Hepatocyte (in vitro differentiated cells): ENCODE results near the gene APOL1. TPM values are rescaled to one million over a fixed set of nuclear protein-coding genes. Genes with fewer than 3 reads are reported as not detected.
A peak's percentile ranks its signal among the peaks of the same experiment; 100 is the strongest.
"Not testable (repeated sequence)": the region's sequence is repeated elsewhere in the genome, so short reads cannot be mapped to it uniquely, and the experiment has no call there.

Experiments used
- DNase-seq: peaks from one replicate; pipeline ENCODE4 v3.0.0-alpha.2; 2016; ENCODE audit warnings: low spot score
- H2AFZ ChIP-seq: fragments of 200-600 bp; sonication (generic); 2 replicates; pipeline ENCODE4 v1.6.0; 2016; ENCODE audit warnings: antibody characterized with exemption, mild to moderate bottlenecking
- H3K27ac ChIP-seq: fragments of 200-600 bp; sonication (generic); 2 replicates; pipeline ENCODE4 v1.5.1; 2016; ENCODE audit warnings: mild to moderate bottlenecking
- H3K27me3 ChIP-seq: fragments of 200-600 bp; sonication (generic); 2 replicates; pipeline ENCODE4 v1.6.1; 2016
- H3K36me3 ChIP-seq: fragments of 200-600 bp; sonication (generic); replicated peaks from 2 replicates; pipeline ENCODE4 v1.5.1; 2016; ENCODE audit warnings: low read depth; ENCODE audit not compliant: insufficient read depth
- H3K4me1 ChIP-seq: fragments of 200-600 bp; sonication (generic); 2 replicates; pipeline ENCODE4 v1.5.1; 2016; ENCODE audit warnings: mild to moderate bottlenecking, moderate library complexity; ENCODE audit not compliant: insufficient read depth
- H3K4me2 ChIP-seq: fragments of 200-600 bp; sonication (generic); 2 replicates; pipeline ENCODE4 v1.6.0; 2016
- H3K4me3 ChIP-seq: fragments of 200-600 bp; sonication (generic); 2 replicates; pipeline ENCODE4 v1.5.1; 2016; ENCODE audit warnings: mild to moderate bottlenecking
- H3K79me2 ChIP-seq: fragments of 200-600 bp; sonication (generic); 2 replicates; pipeline ENCODE4 v1.6.0; 2017; ENCODE audit warnings: mild to moderate bottlenecking
- H3K9me2 ChIP-seq: fragments of 200-600 bp; sonication (generic); replicated peaks from 2 replicates; pipeline ENCODE4 v1.6.0; 2017; ENCODE audit warnings: mild to moderate bottlenecking; ENCODE audit not compliant: insufficient read depth
- H3K9me3 ChIP-seq: fragments of 200-600 bp; sonication (generic); 2 replicates; pipeline ENCODE4 v1.5.1; 2016; ENCODE audit warnings: low read depth, mild to moderate bottlenecking
- H4K20me1 ChIP-seq: fragments of 200-600 bp; sonication (generic); 2 replicates; pipeline ENCODE4 v1.6.0; 2016; ENCODE audit warnings: mild to moderate bottlenecking; ENCODE audit not compliant: insufficient read depth, poor library complexity, severe bottlenecking
- EZH2 ChIP-seq: fragments of 200-600 bp; sonication (generic); IDR thresholded peaks from 2 replicates; pipeline ENCODE4 v1.6.1; 2016; ENCODE audit warnings: antibody characterized with exemption, mild to moderate bottlenecking, borderline replicate concordance
- EZH2phosphoT487 ChIP-seq: fragments of 200-600 bp; sonication (generic); IDR thresholded peaks from one replicate; pipeline ENCODE4 v1.6.1; 2018; ENCODE audit warnings: antibody characterized with exemption, mild to moderate bottlenecking, low read depth, moderate library complexity; ENCODE audit not compliant: unreplicated experiment, severe bottlenecking
- WGBS: methylation state at CpG from one replicate; pipeline ENCODE4 v1.1.6; 2016; ENCODE audit warnings: low lambda C conversion rate; ENCODE audit errors: missing lambda C conversion rate; 5-methylcytosine and 5-hydroxymethylcytosine counted together
- polyA plus RNA-seq: library from polyadenylated mRNA; unstranded; fragments of >200 nt; fragmentation: Nextera tagmentation; extraction: Ambion mirVana; gene quantifications from 2 replicates; pipeline ENCODE4 v1.2.1, GENCODE V29; 2016
- total RNA-seq: library from RNA; depleted of rRNA; stranded (reverse); fragments of >200 nt; gene quantifications from 2 replicates; pipeline ENCODE4 v1.2.3, GENCODE V29; 2014
- TF ChIP-seq, protein P1 (sequence below): fragments of 200-600 bp; sonication (generic); IDR thresholded peaks from 2 replicates; pipeline ENCODE4 v1.5.1; 2016; ENCODE audit warnings: antibody characterized with exemption, mild to moderate bottlenecking; ENCODE audit not compliant: poor library complexity

The APOL1 gene, protein sequence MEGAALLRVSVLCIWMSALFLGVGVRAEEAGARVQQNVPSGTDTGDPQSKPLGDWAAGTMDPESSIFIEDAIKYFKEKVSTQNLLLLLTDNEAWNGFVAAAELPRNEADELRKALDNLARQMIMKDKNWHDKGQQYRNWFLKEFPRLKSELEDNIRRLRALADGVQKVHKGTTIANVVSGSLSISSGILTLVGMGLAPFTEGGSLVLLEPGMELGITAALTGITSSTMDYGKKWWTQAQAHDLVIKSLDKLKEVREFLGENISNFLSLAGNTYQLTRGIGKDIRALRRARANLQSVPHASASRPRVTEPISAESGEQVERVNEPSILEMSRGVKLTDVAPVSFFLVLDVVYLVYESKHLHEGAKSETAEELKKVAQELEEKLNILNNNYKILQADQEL
- total RNA-seq (6.2 and 7.3 TPM in 2 replicates), polyA plus RNA-seq (6.4 and 6.8 TPM in 2 replicates)

DNA sequence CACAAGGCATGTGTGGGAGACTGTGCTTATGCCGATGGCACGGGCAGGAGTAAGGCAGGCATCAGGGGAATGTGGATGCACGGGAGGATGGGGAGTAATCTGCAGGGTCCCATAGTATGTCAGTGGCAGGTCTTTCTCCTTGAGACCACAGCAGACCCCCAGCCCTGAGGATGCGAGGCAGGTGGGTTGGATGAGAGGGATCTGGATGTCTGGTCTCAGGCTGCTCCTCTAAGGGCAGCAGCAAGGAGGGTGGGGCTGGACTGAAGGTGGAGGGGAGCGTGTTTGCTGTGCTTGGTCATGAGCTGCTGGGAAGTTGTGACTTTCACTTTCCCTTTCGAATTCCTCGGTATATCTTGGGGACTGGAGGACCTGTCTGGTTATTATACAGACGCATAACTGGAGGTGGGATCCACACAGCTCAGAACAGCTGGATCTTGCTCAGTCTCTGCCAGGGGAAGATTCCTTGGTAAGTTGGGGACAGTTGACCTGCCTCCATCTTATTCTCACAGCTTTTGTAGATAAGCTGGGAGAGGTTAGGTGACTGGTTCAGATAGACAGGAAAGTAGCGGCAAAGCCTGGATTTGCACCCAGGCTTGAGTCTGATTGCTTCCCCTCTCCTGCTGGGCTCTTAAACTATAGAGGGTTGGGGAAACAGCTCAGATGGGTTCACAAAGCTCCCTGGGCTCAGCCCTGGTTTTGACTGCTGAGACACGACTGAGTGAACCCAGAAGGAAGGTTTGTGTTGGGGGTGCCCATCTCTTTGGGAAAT is at the start of gene APOL1:
APOL1 (plus strand) TSS at position 380 of the 769 bp plus-strand sequence. CDS start 1,823 bp downstream, outside the sequence.
- H2AFZ ChIP-seq, result no peak within 1 kb of the TSS
- TF ChIP-seq EZH2 (no peak), EZH2phosphoT487 (no peak)
- TF ChIP-seq, protein P1, sequence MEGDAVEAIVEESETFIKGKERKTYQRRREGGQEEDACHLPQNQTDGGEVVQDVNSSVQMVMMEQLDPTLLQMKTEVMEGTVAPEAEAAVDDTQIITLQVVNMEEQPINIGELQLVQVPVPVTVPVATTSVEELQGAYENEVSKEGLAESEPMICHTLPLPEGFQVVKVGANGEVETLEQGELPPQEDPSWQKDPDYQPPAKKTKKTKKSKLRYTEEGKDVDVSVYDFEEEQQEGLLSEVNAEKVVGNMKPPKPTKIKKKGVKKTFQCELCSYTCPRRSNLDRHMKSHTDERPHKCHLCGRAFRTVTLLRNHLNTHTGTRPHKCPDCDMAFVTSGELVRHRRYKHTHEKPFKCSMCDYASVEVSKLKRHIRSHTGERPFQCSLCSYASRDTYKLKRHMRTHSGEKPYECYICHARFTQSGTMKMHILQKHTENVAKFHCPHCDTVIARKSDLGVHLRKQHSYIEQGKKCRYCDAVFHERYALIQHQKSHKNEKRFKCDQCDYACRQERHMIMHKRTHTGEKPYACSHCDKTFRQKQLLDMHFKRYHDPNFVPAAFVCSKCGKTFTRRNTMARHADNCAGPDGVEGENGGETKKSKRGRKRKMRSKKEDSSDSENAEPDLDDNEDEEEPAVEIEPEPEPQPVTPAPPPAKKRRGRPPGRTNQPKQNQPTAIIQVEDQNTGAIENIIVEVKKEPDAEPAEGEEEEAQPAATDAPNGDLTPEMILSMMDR, result no peak
- no peaks in the 10 kb centered on the region for H4K20me1 ChIP-seq
- DNase-seq, result peak; percentile 50
- no peaks in the 10 kb centered on the region for H3K9me3 ChIP-seq
- H3K27ac ChIP-seq, result peak within 1 kb of the TSS; percentile 31
- no peaks in the 10 kb centered on the region for H3K79me2 ChIP-seq
- H3K4me3 ChIP-seq, result no peak within 1 kb of the TSS
- no peaks in the 10 kb centered on the region for H3K36me3 ChIP-seq
- H3K4me1 ChIP-seq, result peaks cover 5% of the 10 kb centered on the region
- H3K4me2 ChIP-seq, result peak within 1 kb of the TSS; percentile 45
- H3K9me2 ChIP-seq, result no peaks in the 10 kb centered on the region
- 79% methylated on average over 10 of the region's 10 CpGs for WGBS
- H3K27me3 ChIP-seq, result no peaks in the 10 kb centered on the region

DNA sequence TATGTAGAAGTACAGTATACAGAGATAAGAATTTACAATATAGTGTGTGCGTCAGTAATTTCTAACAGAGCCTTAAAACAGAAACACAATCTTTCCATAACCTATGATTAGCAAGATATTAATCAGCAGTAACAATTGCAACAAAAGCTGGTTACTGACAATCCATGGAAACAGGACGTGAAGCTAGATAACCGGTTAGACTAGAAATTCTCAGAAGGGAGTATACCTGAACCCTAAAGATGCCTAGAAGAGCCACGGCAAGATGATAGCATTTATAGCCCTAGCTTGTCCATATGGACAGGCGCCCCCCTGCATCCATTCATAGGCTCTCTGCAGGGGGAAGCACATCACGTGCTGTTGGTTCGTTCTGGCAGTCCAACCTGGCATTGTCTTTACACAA is 49.5 kb upstream of the APOL1 start:
- H3K4me1 ChIP-seq, result peaks cover 18% of the 10 kb centered on the region
- H3K4me3 ChIP-seq, H3K27ac ChIP-seq, H3K4me2 ChIP-seq, H3K9me2 ChIP-seq, H4K20me1 ChIP-seq, H3K36me3 ChIP-seq, H2AFZ ChIP-seq, H3K79me2 ChIP-seq, H3K9me3 ChIP-seq, H3K27me3 ChIP-seq, DNase-seq: not testable (repeated sequence)
- 76% methylated on average over 7 of the region's 7 CpGs for WGBS

DNA sequence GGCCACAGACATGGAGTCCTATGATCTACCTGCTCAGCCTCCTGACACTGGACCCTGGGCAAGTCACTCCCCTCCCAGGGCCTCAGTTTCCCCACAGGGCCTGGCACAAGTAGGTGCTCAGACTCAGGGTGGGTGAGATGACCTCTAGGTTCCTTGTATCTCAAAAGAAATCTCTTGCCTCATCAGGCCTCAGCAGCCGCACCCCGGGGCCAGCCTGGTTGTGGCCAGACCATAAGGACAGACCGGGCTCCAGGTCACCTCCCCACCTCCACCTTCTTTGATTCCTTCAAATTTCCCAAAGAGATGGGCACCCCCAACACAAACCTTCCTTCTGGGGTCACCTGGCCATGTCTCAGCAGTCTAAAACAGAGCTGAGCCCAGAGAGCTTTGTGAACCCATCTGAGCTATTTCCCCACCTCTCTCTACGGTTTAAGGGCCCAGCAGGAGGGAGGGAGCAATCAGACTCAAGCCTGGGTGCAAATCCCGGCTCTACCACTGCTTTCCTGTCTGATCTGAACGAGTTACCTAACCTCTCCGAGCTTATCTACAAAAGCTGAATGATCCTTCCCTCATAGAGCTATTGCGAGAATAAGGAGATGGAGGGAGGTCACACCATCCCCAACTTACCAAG is 48.8 kb upstream of the APOL1 start:
- no peak overlapping the region for H3K4me3 ChIP-seq
- H3K79me2 ChIP-seq, result no peaks in the 10 kb centered on the region
- no peaks in the 10 kb centered on the region for H3K27me3 ChIP-seq
- H3K4me2 ChIP-seq, result no peak overlapping the region
- H3K27ac ChIP-seq, result no peak overlapping the region
- H3K36me3 ChIP-seq, result no peaks in the 10 kb centered on the region
- TF ChIP-seq EZH2, result no peak
- no peak for TF ChIP-seq EZH2phosphoT487
- TF ChIP-seq, protein P1, result no peak
- H4K20me1 ChIP-seq, result no peaks in the 10 kb centered on the region
- H3K9me2 ChIP-seq, result no peaks in the 10 kb centered on the region
- WGBS, result 64% methylated on average over 8 of the region's 8 CpGs
- H3K9me3 ChIP-seq, result no peaks in the 10 kb centered on the region
- peaks cover 18% of the 10 kb centered on the region for H3K4me1 ChIP-seq
- no peak overlapping the region for H2AFZ ChIP-seq
- no peak for DNase-seq

DNA sequence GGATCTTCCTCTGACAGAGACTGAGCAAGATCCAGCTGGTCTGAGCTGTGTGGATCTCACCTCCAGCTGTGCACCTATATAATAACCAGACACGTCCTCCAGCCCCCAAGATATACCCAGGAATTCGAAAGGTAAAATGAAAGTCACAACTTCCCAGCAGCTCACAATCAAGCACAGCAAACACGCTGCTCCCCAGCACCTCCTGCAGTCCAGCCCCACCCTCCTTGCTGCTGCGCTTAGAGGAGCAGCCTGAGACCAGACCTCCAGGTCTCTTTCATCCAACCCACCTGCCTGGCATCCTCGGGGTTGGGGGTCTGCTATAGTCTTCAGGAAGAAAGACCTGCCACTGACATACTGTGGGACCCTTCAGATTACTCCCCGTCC is 48.3 kb upstream of the APOL1 start:
- no peaks in the 10 kb centered on the region for H4K20me1 ChIP-seq
- no peak for DNase-seq
- TF ChIP-seq, protein P1, result no peak
- no peak for TF ChIP-seq EZH2
- no peak for TF ChIP-seq EZH2phosphoT487
- H3K9me3 ChIP-seq, result no peaks in the 10 kb centered on the region
- no peak overlapping the region for H3K4me3 ChIP-seq
- no peak overlapping the region for H3K4me2 ChIP-seq
- no peaks in the 10 kb centered on the region for H3K27me3 ChIP-seq
- no peak overlapping the region for H3K27ac ChIP-seq
- H3K36me3 ChIP-seq, result no peaks in the 10 kb centered on the region
- no peaks in the 10 kb centered on the region for H3K9me2 ChIP-seq
- H3K4me1 ChIP-seq, result peaks cover 18% of the 10 kb centered on the region
- no peak overlapping the region for H2AFZ ChIP-seq
- no peaks in the 10 kb centered on the region for H3K79me2 ChIP-seq
- WGBS, result 82% methylated on average over 6 of the region's 6 CpGs

DNA sequence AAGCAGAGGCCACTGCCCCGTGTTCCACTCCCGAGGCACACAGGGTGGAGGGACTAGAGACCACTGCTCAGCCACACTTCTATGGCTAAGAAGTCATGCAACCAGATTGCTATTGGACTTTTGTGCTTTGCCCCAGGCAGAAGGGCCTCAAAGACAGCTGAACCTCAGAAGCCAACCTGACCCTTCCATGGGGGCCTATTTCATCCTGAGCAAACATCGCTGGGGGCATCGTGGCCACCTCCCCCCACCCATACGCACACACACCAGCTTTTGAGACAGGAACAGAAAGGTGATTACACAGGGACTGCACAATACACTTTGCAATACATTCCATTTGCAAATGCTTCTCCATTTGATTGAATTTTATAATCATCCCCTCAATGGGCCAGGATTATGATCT is 47.4 kb upstream of the APOL1 start:
- not testable (repeated sequence) for H3K9me3 ChIP-seq, H4K20me1 ChIP-seq

More for the DNA sequence above, 47.4 kb upstream of the APOL1 start:
- H3K4me3 ChIP-seq, H3K27ac ChIP-seq, H2AFZ ChIP-seq, H3K4me2 ChIP-seq, H3K79me2 ChIP-seq, H3K27me3 ChIP-seq, DNase-seq, H3K36me3 ChIP-seq, H3K9me2 ChIP-seq: not testable (repeated sequence)
- WGBS, result 82% methylated on average over 5 of the region's 5 CpGs
- H3K4me1 ChIP-seq, result peaks cover 18% of the 10 kb centered on the region
